D721Med (cell line): ENCODE measurements around the gene VTA1.

Experiments
- DNase-seq: peaks from one replicate; pipeline ENCODE4 v3.0.0; 2011; ENCODE audit warnings: low spot score; ENCODE audit not compliant: insufficient read length
- FAIRE-seq: peaks from 2 replicates; lab custom pipeline; 2011; peaks lifted over from hg19 to GRCh38; lab: Jason Lieb, UNC
- CTCF ChIP-seq: IDR thresholded peaks from 2 replicates; pipeline ENCODE4 v1.5.1; 2012; ENCODE audit warnings: mild to moderate bottlenecking, control low read depth; ENCODE audit not compliant: insufficient read depth; ENCODE audit errors: missing control alignments

Gene VTA1

GRCh38 chr6:142262231-142262630 lies 115.2 kb downstream of the VTA1 start:
- DNase-seq (no peak), FAIRE-seq (no peak)
- no peak for TF ChIP-seq CTCF

GRCh38 chr6:142265476-142265875 lies 118.4 kb downstream of the VTA1 start:
- no peak for FAIRE-seq
- DNase-seq = no peak
- TF ChIP-seq CTCF = no peak

GRCh38 chr6:142266060-142266459 lies 119.0 kb downstream of the VTA1 start:
- no peak for DNase-seq
- TF ChIP-seq CTCF = no peak
- no peak for FAIRE-seq

- FAIRE-seq (no peak), DNase-seq (no peak)
- TF ChIP-seq CTCF = no peak
Measured at GRCh38 chr6:142271476-142271875, 124.4 kb downstream of the VTA1 start.
